Activated gamma-delta T cell (primary cell): ENCODE measurements around the gene TSSC4.

Experiments
- DNase-seq: peaks from one replicate; lab custom pipeline; 2025; lab: John Stamatoyannopoulos, UW

TSSC4 gene

GRCh38 chr11:2400762-2401435, 349 bp downstream of the TSSC4 start:
- no peak for DNase-seq

- DNase-seq, result no peak
These were observed 960 bp downstream of the TSSC4 start for GRCh38 chr11:2401436-2401984.

- DNase-seq, result no peak
These were observed 1.6 kb downstream of the TSSC4 start for GRCh38 chr11:2402106-2402505.

- no peak for DNase-seq
These were observed 2.5 kb downstream of the TSSC4 start for GRCh38 chr11:2402890-2403645.

- no peak for DNase-seq
These were observed 4.2 kb downstream of the TSSC4 start for GRCh38 chr11:2404735-2405196.

GRCh38 chr11:2406451-2406850, 5.9 kb downstream of the TSSC4 start:
- no peak for DNase-seq

- DNase-seq, result no peak
These were observed 6.4 kb downstream of the TSSC4 start for GRCh38 chr11:2406878-2407410.

GRCh38 chr11:2408671-2409070, 8.1 kb downstream of the TSSC4 start:
- no peak for DNase-seq

GRCh38 chr11:2409126-2409525, 8.6 kb downstream of the TSSC4 start:
- no peak for DNase-seq

GRCh38 chr11:2409611-2410468, 9.3 kb downstream of the TSSC4 start:
- DNase-seq, result no peak

GRCh38 chr11:2410616-2411015, 10.1 kb downstream of the TSSC4 start:
- no peak for DNase-seq

GRCh38 chr11:2411446-2412305, 11.1 kb downstream of the TSSC4 start:
- no peak for DNase-seq

GRCh38 chr11:2412323-2412722, 11.8 kb downstream of the TSSC4 start:
- DNase-seq, result no peak

- DNase-seq, result no peak
These were observed 13.4 kb downstream of the TSSC4 start for GRCh38 chr11:2413742-2414579.

GRCh38 chr11:2414616-2415015, 14.1 kb downstream of the TSSC4 start:
- DNase-seq, result no peak

GRCh38 chr11:2415171-2415570, 14.6 kb downstream of the TSSC4 start:
- DNase-seq, result no peak

- no peak for DNase-seq
These were observed 15.2 kb downstream of the TSSC4 start for GRCh38 chr11:2415601-2416380.

- DNase-seq, result no peak
These were observed 16.2 kb downstream of the TSSC4 start for GRCh38 chr11:2416765-2417164.
